ENCODE results near the gene NTN1. TPM values are rescaled to one million over a fixed set of nuclear protein-coding genes. Genes with fewer than 3 reads are reported as not detected.

Gene NTN1
- polyA plus RNA-seq, 1 donor from 2014 or later: 16.2 TPM

DNA sequence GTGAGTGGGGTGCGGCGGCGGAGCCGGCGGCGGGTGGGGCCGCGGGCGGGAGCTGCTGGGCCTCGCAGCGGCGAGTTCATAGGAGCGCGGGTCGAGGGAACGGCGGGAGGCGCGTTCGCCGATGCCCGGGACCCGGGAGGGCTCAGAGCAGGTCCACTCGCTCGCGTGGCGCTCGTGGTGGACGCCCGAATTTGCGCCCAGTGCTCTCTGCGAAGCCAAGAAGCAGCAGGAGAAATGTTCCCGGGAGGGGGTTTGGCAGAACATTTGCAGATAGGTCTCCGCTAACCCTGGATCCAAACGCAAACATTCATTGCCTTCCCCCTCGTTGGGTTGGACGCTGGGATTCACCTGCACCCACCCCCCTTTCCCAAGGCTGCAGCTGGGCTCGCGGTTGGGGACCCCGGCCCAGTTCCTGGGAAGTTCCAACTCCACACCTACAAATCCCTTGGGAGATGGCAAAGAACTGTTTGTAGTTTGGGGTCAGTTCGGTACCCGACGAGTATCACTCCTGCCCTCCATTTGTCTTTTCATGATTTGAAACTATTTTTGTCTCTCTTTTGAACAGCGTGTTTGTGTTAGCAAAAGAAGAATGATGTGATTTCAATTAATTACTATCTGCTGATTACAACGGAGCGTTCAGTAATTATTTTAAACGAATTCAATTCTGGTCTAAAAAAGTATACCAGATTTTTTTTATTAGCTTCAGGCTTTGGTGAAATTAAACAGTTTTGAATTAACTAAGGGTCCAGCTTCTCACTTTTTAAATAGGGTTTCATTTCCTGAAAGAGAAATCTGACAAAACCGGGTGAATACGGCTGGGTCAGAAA lies 2.3 kb downstream of the NTN1 start:
- H3K9me3 ChIP-seq (ENCODE audit: low read length): no peaks in the 10 kb centered on the region
- H3K27ac ChIP-seq (ENCODE audit: low read length): no peak overlapping the region
- peak overlapping the region; percentile 86 for H3K4me3 ChIP-seq (ENCODE audit: low read length)
- no peaks in the 10 kb centered on the region for H4K20me1 ChIP-seq (ENCODE audit: insufficient read depth)
- no peaks in the 10 kb centered on the region for H3F3A ChIP-seq (ENCODE audit: insufficient read depth, low read length, poor library complexity, severe bottlenecking)
- H3K9ac ChIP-seq (ENCODE audit: low read length): no peak overlapping the region
- H3K79me2 ChIP-seq (replicated peaks; ENCODE audit: insufficient read depth, low read length): peaks cover 4% of the 10 kb centered on the region
- no peak overlapping the region for H3K4me2 ChIP-seq (ENCODE audit: low read length)
- H2AFZ ChIP-seq (ENCODE audit: low read depth, low read length): no peak overlapping the region
- no peaks in the 10 kb centered on the region for H3K9me2 ChIP-seq (ENCODE audit: insufficient read depth, low read length)
- TF ChIP-seq POLR2AphosphoS5 (IDR thresholded peaks at IDR 0.05) (peak; percentile 25), RAD21 (conservative IDR thresholded peaks at IDR 0.05) (no peak)
- TF ChIP-seq, protein P1, sequence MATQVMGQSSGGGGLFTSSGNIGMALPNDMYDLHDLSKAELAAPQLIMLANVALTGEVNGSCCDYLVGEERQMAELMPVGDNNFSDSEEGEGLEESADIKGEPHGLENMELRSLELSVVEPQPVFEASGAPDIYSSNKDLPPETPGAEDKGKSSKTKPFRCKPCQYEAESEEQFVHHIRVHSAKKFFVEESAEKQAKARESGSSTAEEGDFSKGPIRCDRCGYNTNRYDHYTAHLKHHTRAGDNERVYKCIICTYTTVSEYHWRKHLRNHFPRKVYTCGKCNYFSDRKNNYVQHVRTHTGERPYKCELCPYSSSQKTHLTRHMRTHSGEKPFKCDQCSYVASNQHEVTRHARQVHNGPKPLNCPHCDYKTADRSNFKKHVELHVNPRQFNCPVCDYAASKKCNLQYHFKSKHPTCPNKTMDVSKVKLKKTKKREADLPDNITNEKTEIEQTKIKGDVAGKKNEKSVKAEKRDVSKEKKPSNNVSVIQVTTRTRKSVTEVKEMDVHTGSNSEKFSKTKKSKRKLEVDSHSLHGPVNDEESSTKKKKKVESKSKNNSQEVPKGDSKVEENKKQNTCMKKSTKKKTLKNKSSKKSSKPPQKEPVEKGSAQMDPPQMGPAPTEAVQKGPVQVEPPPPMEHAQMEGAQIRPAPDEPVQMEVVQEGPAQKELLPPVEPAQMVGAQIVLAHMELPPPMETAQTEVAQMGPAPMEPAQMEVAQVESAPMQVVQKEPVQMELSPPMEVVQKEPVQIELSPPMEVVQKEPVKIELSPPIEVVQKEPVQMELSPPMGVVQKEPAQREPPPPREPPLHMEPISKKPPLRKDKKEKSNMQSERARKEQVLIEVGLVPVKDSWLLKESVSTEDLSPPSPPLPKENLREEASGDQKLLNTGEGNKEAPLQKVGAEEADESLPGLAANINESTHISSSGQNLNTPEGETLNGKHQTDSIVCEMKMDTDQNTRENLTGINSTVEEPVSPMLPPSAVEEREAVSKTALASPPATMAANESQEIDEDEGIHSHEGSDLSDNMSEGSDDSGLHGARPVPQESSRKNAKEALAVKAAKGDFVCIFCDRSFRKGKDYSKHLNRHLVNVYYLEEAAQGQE (IDR thresholded peaks at IDR 0.05; ENCODE audit: borderline replicate concordance): no peak
- peaks cover 57% of the 10 kb centered on the region for H3K27me3 ChIP-seq (ENCODE audit: insufficient read depth, low read depth, low read length)
- no peaks in the 10 kb centered on the region for H3K36me3 ChIP-seq (ENCODE audit: insufficient read depth, low read length)

DNA sequence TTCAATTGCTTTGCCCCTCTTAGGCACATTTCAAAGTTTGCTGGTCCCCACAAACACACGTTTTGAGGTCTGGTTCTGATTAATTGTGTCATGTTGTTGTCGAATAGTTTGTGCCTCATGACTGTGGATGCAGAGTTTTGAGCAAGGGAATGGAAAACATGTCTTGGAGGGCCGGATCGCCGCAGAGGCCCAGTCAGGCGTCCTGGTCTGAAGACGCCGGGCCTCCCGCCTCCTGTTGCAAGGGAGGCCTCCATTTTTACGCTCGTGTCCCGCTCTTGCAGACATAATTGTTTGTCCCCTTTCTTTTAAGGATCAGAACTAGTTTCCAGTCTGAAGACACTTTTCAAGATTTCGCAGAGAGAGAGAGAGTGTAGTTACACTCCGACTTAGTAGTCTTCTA lies 3.2 kb downstream of the NTN1 start:
- Histone ChIP-seq H3K4me2 (ENCODE audit: low read length) (no peak overlapping the region), H3K9ac (ENCODE audit: low read length) (no peak overlapping the region)

More for the DNA sequence above, 3.2 kb downstream of the NTN1 start:
- no peak overlapping the region for H2AFZ ChIP-seq (ENCODE audit: low read depth, low read length)
- H3K4me3 ChIP-seq (ENCODE audit: low read length): peak overlapping the region; percentile 86
- H3K27ac ChIP-seq (ENCODE audit: low read length): no peak overlapping the region
- H3K9me3 ChIP-seq (ENCODE audit: low read length): no peaks in the 10 kb centered on the region
- peaks cover 4% of the 10 kb centered on the region for H3K79me2 ChIP-seq (replicated peaks; ENCODE audit: insufficient read depth, low read length)
- H4K20me1 ChIP-seq (ENCODE audit: insufficient read depth): no peaks in the 10 kb centered on the region
- TF ChIP-seq RAD21 (conservative IDR thresholded peaks at IDR 0.05) (no peak), TAF1 (IDR thresholded peaks at IDR 0.05; ENCODE audit: low read depth) (no peak), EP300 (conservative IDR thresholded peaks at IDR 0.05; ENCODE audit: poor library complexity, severe bottlenecking) (no peak), POLR2AphosphoS5 (IDR thresholded peaks at IDR 0.05) (no peak), SMC3 (conservative IDR thresholded peaks at IDR 0.05; ENCODE audit: poor library complexity) (no peak), MXI1 (conservative IDR thresholded peaks at IDR 0.05; ENCODE audit: poor library complexity, severe bottlenecking) (no peak), EZH2 (IDR thresholded peaks at IDR 0.05; ENCODE audit: borderline replicate concordance, insufficient read depth, low read length, poor library complexity, severe bottlenecking) (no peak)
- TF ChIP-seq, protein P1 (IDR thresholded peaks at IDR 0.05; ENCODE audit: borderline replicate concordance): no peak
- TF ChIP-seq, protein P2, sequence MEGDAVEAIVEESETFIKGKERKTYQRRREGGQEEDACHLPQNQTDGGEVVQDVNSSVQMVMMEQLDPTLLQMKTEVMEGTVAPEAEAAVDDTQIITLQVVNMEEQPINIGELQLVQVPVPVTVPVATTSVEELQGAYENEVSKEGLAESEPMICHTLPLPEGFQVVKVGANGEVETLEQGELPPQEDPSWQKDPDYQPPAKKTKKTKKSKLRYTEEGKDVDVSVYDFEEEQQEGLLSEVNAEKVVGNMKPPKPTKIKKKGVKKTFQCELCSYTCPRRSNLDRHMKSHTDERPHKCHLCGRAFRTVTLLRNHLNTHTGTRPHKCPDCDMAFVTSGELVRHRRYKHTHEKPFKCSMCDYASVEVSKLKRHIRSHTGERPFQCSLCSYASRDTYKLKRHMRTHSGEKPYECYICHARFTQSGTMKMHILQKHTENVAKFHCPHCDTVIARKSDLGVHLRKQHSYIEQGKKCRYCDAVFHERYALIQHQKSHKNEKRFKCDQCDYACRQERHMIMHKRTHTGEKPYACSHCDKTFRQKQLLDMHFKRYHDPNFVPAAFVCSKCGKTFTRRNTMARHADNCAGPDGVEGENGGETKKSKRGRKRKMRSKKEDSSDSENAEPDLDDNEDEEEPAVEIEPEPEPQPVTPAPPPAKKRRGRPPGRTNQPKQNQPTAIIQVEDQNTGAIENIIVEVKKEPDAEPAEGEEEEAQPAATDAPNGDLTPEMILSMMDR (IDR thresholded peaks at IDR 0.05; ENCODE audit: poor library complexity, severe bottlenecking): no peak
- no peaks in the 10 kb centered on the region for H3K9me2 ChIP-seq (ENCODE audit: insufficient read depth, low read length)
- peaks cover 57% of the 10 kb centered on the region for H3K27me3 ChIP-seq (ENCODE audit: insufficient read depth, low read depth, low read length)
- H3F3A ChIP-seq (ENCODE audit: insufficient read depth, low read length, poor library complexity, severe bottlenecking): no peaks in the 10 kb centered on the region
- H3K36me3 ChIP-seq (ENCODE audit: insufficient read depth, low read length): no peaks in the 10 kb centered on the region

Measured in neural cell (in vitro differentiated cells).